Measurements from ENCODE around the gene AGBL3.

- no peak for TF ChIP-seq ZNF717 (CRISPR knock-in tag; IDR thresholded peaks at IDR 0.05)
- no peak for TF ChIP-seq MTF1 (CRISPR knock-in tag; IDR thresholded peaks at IDR 0.05; ENCODE audit: borderline replicate concordance)
Observed at GRCh38 chr7:134943785-134944400, 42.4 kb upstream of the AGBL3 start.
